HG02840 (cell line): ENCODE measurements around the gene SLC25A11.

Experiments
- ATAC-seq: cut with Tn5 transposase; IDR thresholded peaks from one replicate; pipeline ENCODE4 v1.9.1; 2021; ENCODE audit warnings: mild to moderate bottlenecking, moderate library complexity, moderate number of reproducible peaks; ENCODE audit not compliant: unreplicated experiment, low FRiP score

Gene SLC25A11

GRCh38 chr17:4939796-4940554 lies at the start of gene SLC25A11, which contains the start of gene RNF167:
TSS of gene SLC25A11 (minus strand) at chr17:4940046. CDS start at chr17:4939910, 136 bp downstream.
TSS of gene RNF167 (plus strand) at chr17:4940268. CDS start at chr17:4940910, 642 bp downstream.
- peak; percentile 74 for ATAC-seq

- ATAC-seq, result no peak
These were observed 48.1 kb upstream of the SLC25A11 start for GRCh38 chr17:4987767-4988567.

GRCh38 chr17:4986951-4987766 lies 47.3 kb upstream of the SLC25A11 start, which contains the start of gene CAMTA2:
TSS of gene CAMTA2 (minus strand) at chr17:4987675. CDS start at chr17:4986222, 1,453 bp downstream.
- peak; percentile 65 for ATAC-seq

GRCh38 chr17:4986403-4986802 lies 46.6 kb upstream of the SLC25A11 start:
- no peak for ATAC-seq

GRCh38 chr17:4982305-4982704 lies 42.5 kb upstream of the SLC25A11 start:
- ATAC-seq, result no peak

GRCh38 chr17:4980644-4981216 lies 40.9 kb upstream of the SLC25A11 start:
- ATAC-seq, result no peak

GRCh38 chr17:4978726-4979125 lies 38.9 kb upstream of the SLC25A11 start:
- ATAC-seq, result no peak

GRCh38 chr17:4974115-4974670 lies 34.3 kb upstream of the SLC25A11 start:
- no peak for ATAC-seq

- no peak for ATAC-seq
These were observed 33.6 kb upstream of the SLC25A11 start for GRCh38 chr17:4973256-4974114.

GRCh38 chr17:4972752-4973151 lies 32.9 kb upstream of the SLC25A11 start:
- no peak for ATAC-seq

- no peak for ATAC-seq
These were observed 32.5 kb upstream of the SLC25A11 start for GRCh38 chr17:4972322-4972721.

GRCh38 chr17:4971826-4972225 lies 32.0 kb upstream of the SLC25A11 start:
- ATAC-seq, result no peak

- ATAC-seq, result no peak
These were observed 30.4 kb upstream of the SLC25A11 start for GRCh38 chr17:4970273-4970672.

- no peak for ATAC-seq
These were observed 29.8 kb upstream of the SLC25A11 start for GRCh38 chr17:4969551-4970173.

- no peak for ATAC-seq
These were observed 29.3 kb upstream of the SLC25A11 start for GRCh38 chr17:4969047-4969550.

- no peak for ATAC-seq
These were observed 28.7 kb upstream of the SLC25A11 start for GRCh38 chr17:4968486-4969046.

GRCh38 chr17:4967539-4968485 lies 28.0 kb upstream of the SLC25A11 start, which contains the start of gene SPAG7:
TSS of gene SPAG7 (minus strand) at chr17:4967817. CDS start at chr17:4967804, 13 bp downstream.
- ATAC-seq, result peak; percentile 59
